CD8-positive, alpha-beta memory T cell (primary cell): ENCODE data around the gene CA6. TPM values are rescaled to one million over a fixed set of nuclear protein-coding genes. Genes with fewer than 3 reads are reported as not detected.
"Not testable (repeated sequence)": the region's sequence is repeated elsewhere in the genome, so short reads cannot be mapped to it uniquely, and the experiment has no call there.

Experiments used
- CTCF ChIA-PET: fragments of 350-600 bp; sonication (Branson Sonifier 250); formaldehyde crosslinking; loops from one replicate; lab custom pipeline; 2021; ENCODE audit warnings: antibody characterized with exemption; lab: Charles Lee
- POLR2A ChIA-PET: fragments of 350-600 bp; sonication (Branson Sonifier 250); formaldehyde crosslinking; loops from one replicate; lab custom pipeline; 2021; ENCODE audit warnings: antibody characterized with exemption; lab: Charles Lee
- DNase-seq, 5 donors: peaks; one replicate each; pipeline versions ENCODE4 v3.0.0 to v3.0.0-alpha.2; 2020 to 2022; ENCODE audit warnings: mixed read lengths in 1 of 5
- H3K27ac ChIP-seq: one replicate; pipeline ENCODE4 v1.7.0; 2013; ENCODE audit warnings: low read depth, mild to moderate bottlenecking, low read length, moderate library complexity
- H3K27me3 ChIP-seq: 2 replicates; pipeline ENCODE4 v1.7.0; 2013; ENCODE audit warnings: low read length, mild to moderate bottlenecking; ENCODE audit not compliant: insufficient read depth, poor library complexity, severe bottlenecking
- H3K36me3 ChIP-seq: 2 replicates; pipeline ENCODE4 v1.7.0; 2013; ENCODE audit warnings: mild to moderate bottlenecking, low read length, moderate library complexity; ENCODE audit not compliant: insufficient read depth
- H3K4me1 ChIP-seq: 2 replicates; pipeline ENCODE4 v1.7.0; 2013; ENCODE audit warnings: mild to moderate bottlenecking, low read length, moderate library complexity; ENCODE audit not compliant: insufficient read depth
- H3K4me3 ChIP-seq: 2 replicates; pipeline ENCODE4 v1.7.0; 2013; ENCODE audit warnings: mild to moderate bottlenecking, low read length
- H3K9me3 ChIP-seq: 2 replicates; pipeline ENCODE4 v1.7.0; 2013; ENCODE audit warnings: mild to moderate bottlenecking, low read length
- H3K27ac Mint-ChIP-seq, 8 donors: one replicate each; pipeline ENCODE4 v1.8.0; 2020 to 2021; ENCODE audit warnings: mixed read lengths in 8 of 8, mild to moderate bottlenecking in 6 of 8, inconsistent platforms in 3 of 8, moderate library complexity in 3 of 8
- H3K27me3 Mint-ChIP-seq, 2 donors: one replicate each; pipeline ENCODE4 v1.8.0; 2020 to 2021; ENCODE audit warnings: mixed read lengths in 2 of 2, mild to moderate bottlenecking in 1 of 2, moderate library complexity in 1 of 2
- H3K36me3 Mint-ChIP-seq, 3 donors: one replicate each; pipeline ENCODE4 v1.8.0; 2020 to 2021; ENCODE audit warnings: mixed read lengths in 3 of 3, inconsistent platforms in 1 of 3, mild to moderate bottlenecking in 1 of 3
- H3K4me1 Mint-ChIP-seq, 3 donors: one replicate each; pipeline ENCODE4 v1.8.0; 2020 to 2021; ENCODE audit warnings: mixed read lengths in 3 of 3, inconsistent platforms in 1 of 3, mild to moderate bottlenecking in 1 of 3
- H3K4me3 Mint-ChIP-seq, 7 donors: one replicate each; pipeline ENCODE4 v1.8.0; 2020 to 2021; ENCODE audit warnings: mixed read lengths in 7 of 7, mild to moderate bottlenecking in 6 of 7, moderate library complexity in 4 of 7, inconsistent platforms in 2 of 7
- H3K9me3 Mint-ChIP-seq, 5 donors: one replicate each; pipeline ENCODE4 v1.8.0; 2020 to 2022; ENCODE audit warnings: mixed read lengths in 5 of 5, mild to moderate bottlenecking in 3 of 5, moderate library complexity in 2 of 5, inconsistent platforms in 1 of 5
- polyA plus RNA-seq: library from polyadenylated mRNA; unstranded; fragments of 300-500 nt; fragmentation: Illumina TruSeq; gene quantifications from one replicate; pipeline ENCODE4 v1.2.3, GENCODE V29; 2021
- total RNA-seq, 2 experiments: library from RNA; stranded (reverse); gene quantifications; one replicate each; pipeline ENCODE4 v1.2.3, GENCODE V29; 2021

CA6 gene
- total and polyA plus RNA-seq, 3 experiments from 2014 or later = 1.2 to 3.7 (median 1.4) TPM

DNA sequence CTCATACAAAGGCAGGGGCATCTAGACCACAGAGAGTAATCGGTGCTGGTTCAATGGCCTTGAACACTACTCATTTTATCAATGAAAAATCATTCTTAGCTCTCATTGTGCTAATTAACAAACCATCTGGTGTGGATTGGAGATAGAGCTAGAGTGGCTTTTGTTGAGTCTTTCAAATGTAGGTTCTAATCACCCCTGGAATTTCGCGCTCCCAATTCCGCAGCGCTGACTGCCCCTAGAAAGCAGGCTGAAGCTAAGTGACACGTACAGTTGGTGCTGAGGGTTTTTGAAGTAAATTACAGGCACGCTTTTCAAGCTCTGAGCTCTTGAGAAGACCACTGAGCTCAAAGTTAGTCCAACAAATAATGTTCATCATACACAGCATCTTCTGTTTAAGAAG, 31.2 kb upstream of the CA6 start:
- Histone ChIP-seq H3K9me3 (no peaks in the 10 kb centered on the region), H3K27me3 (no peaks in the 10 kb centered on the region), H3K27ac (no peak overlapping the region), H3K4me1 (peaks cover 11% of the 10 kb centered on the region), H3K4me3 (no peak overlapping the region), H3K36me3 (no peaks in the 10 kb centered on the region)
- peaks cover 0 to 8% of the 10 kb centered on the region in 2 donors for H3K27me3 Mint-ChIP-seq
- ChIA-PET POLR2A (no interaction called here), CTCF (interaction anchor here (1.2 to 7.7 kb wide), 4 partner anchors 72 to 90 kb away, joined by 4 to 53 read pairs (median 4); no protein-coding TSS in a partner anchor)
- peak overlapping the region in 1 of 8 donors; percentile 68 for H3K27ac Mint-ChIP-seq
- no peaks in the 10 kb centered on the region for H3K9me3 Mint-ChIP-seq
- DNase-seq = no peak
- peaks cover 0 to 4% (median 2%) of the 10 kb centered on the region in 3 donors for H3K36me3 Mint-ChIP-seq
- H3K4me1 Mint-ChIP-seq = peaks cover 3 to 12% (median 7%) of the 10 kb centered on the region in 3 donors
- H3K4me3 Mint-ChIP-seq = no peak overlapping the region

DNA sequence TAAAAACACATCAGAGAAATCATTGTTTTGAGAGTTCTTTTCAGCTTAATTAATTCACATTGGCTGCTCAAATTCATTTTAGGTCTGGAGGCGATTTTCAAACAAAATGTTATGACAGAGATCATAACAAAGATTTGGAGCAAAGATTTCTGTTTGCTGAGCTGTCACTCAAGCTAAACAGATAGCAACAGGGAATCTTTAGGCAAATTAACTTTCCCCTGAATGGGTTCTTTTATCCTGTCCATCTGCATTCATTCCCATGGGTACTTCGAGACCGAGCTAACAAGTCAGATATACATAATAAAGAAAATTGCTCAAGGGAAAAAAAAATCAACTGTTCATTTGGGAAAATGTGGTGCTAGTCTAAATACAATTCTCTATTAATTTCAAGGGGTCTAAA, 30.2 kb upstream of the CA6 start:
- H3K9me3 Mint-ChIP-seq = no peaks in the 10 kb centered on the region
- no peak overlapping the region for H3K27ac ChIP-seq
- H3K4me3 Mint-ChIP-seq = no peak overlapping the region
- H3K4me1 ChIP-seq = peaks cover 16% of the 10 kb centered on the region
- H3K4me3 ChIP-seq = no peak overlapping the region
- no peaks in the 10 kb centered on the region for H3K27me3 ChIP-seq
- peaks cover 4 to 11% (median 10%) of the 10 kb centered on the region in 3 donors for H3K4me1 Mint-ChIP-seq
- H3K36me3 ChIP-seq = no peaks in the 10 kb centered on the region
- H3K27ac Mint-ChIP-seq = peak overlapping the region in 1 of 8 donors; percentile 17
- POLR2A ChIA-PET = no interaction called here
- DNase-seq = no peak
- H3K36me3 Mint-ChIP-seq = peaks cover 0 to 4% (median 2%) of the 10 kb centered on the region in 3 donors
- CTCF ChIA-PET = interaction anchor here (0.9 to 7.7 kb wide), 2 partner anchors 47 to 89 kb away, joined by 3 to 53 read pairs; no protein-coding TSS in a partner anchor
- no peaks in the 10 kb centered on the region for H3K9me3 ChIP-seq
- peaks cover 0 to 8% of the 10 kb centered on the region in 2 donors for H3K27me3 Mint-ChIP-seq

DNA sequence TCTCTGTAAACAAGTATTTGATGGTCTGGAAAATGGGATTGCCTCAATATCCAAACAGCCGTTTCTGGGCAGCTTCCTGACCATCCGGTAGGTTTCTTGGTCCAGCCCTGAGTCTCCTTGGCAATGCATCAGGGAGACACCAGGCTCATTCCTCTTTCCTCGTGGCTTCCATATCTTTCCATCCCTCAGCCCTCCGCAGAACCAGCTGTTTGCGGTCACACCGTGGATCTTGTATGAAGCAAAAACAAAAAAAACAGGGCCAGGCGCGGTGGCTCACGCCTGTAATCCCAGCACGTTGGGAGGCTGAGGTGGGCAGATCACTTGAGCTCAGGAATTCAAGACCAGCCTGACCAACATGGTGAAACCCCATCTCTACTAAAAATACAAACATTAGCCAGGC, 28.1 kb upstream of the CA6 start:
- not testable (repeated sequence) for H3K9me3 Mint-ChIP-seq, H3K4me3 ChIP-seq, H3K27me3 ChIP-seq, H3K36me3 ChIP-seq, H3K36me3 Mint-ChIP-seq, DNase-seq, H3K27me3 Mint-ChIP-seq, H3K27ac ChIP-seq, H3K4me3 Mint-ChIP-seq, H3K9me3 ChIP-seq
- peak overlapping the region in 1 of 8 donors; percentile 49 for H3K27ac Mint-ChIP-seq
- CTCF ChIA-PET = interaction anchor here (0.6 to 7.7 kb wide), 9 partner anchors 20 to 1515 kb away, joined by 3 to 53 read pairs (median 6); partner anchors contain the start of gene ENO1
- POLR2A ChIA-PET = interaction anchor here (0.5 to 1.9 kb wide), 3 partner anchors 48 to 87 kb away, joined by 4 to 5 read pairs (median 5); no protein-coding TSS in a partner anchor
- peaks cover 19 to 30% (median 29%) of the 10 kb centered on the region in 3 donors for H3K4me1 Mint-ChIP-seq
- peaks cover 34% of the 10 kb centered on the region for H3K4me1 ChIP-seq

DNA sequence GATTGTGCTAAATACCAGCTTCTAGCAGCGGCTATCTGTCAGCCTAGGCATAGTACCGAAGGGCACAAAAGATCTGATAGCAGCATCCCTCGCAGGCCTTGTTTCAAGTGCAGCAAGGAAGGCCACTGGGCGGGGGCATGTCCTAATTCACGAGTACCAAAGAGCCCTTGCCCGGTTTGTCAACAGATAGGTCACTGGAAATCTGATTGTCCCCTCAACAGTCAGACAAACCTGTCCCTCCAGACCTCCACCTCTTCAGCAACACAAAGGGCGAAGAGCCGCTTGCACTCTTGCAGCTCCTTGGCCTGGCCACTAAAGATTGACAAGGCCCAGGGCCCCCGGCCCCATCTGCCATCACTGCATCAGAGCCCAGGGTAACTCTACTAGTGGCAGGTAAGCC, 22.7 kb upstream of the CA6 start:
- Histone ChIP-seq H3K4me3 (no peak overlapping the region), H3K9me3 (no peaks in the 10 kb centered on the region), H3K36me3 (no peaks in the 10 kb centered on the region), H3K27ac (no peak overlapping the region), H3K27me3 (no peaks in the 10 kb centered on the region), H3K4me1 (peaks cover 63% of the 10 kb centered on the region)
- ChIA-PET CTCF (interaction anchor here (1.3 to 1.8 kb wide), 2 partner anchors 60 to 81 kb away, joined by 3 to 11 read pairs; no protein-coding TSS in a partner anchor), POLR2A (no interaction called here)
- H3K27me3 Mint-ChIP-seq = no peaks in the 10 kb centered on the region
- peak overlapping the region in 4 of 8 donors; percentile 24 to 95 (median 69) for H3K27ac Mint-ChIP-seq
- H3K36me3 Mint-ChIP-seq = peaks cover 0 to 4% (median 1%) of the 10 kb centered on the region in 3 donors
- peak overlapping the region in 3 of 7 donors; percentile 8 to 68 (median 16) for H3K4me3 Mint-ChIP-seq
- no peaks in the 10 kb centered on the region for H3K9me3 Mint-ChIP-seq
- DNase-seq = peak in 1 of 5 donors; percentile 38
- peaks cover 19 to 28% (median 28%) of the 10 kb centered on the region in 3 donors for H3K4me1 Mint-ChIP-seq

DNA sequence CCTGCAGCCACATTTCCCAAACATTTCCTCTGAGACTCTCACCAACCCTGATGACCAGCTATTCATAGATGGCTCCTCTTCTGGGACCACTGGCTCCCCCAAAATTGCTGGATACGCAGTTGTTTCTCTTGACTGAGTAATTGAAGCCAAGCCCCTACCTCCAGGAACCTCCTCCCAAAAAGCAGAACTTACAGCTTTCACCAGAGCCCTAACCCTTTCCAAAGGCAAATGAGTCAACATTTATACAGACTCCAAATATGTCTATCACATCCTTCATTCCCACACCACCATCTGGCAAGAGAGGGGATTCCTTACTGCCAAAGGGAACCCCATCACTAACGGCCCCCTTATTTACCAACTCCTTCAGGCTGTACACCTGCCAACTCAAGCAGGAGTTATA, 20.3 kb upstream of the CA6 start:
- no peaks in the 10 kb centered on the region for H3K9me3 ChIP-seq
- Mint-ChIP-seq H3K9me3 (no peaks in the 10 kb centered on the region), H3K27me3 (no peaks in the 10 kb centered on the region), H3K4me3 (no peak overlapping the region), H3K27ac (no peak overlapping the region), H3K4me1 (peaks cover 16 to 26% (median 21%) of the 10 kb centered on the region in 3 donors), H3K36me3 (peaks cover 0 to 1% (median 0%) of the 10 kb centered on the region in 3 donors)
- no peak for DNase-seq
- ChIA-PET CTCF (interaction anchor here (0.8 to 1.2 kb wide), 3 partner anchors 38 to 79 kb away, joined by 3 to 4 read pairs (median 3); no protein-coding TSS in a partner anchor), POLR2A (no interaction called here)
- peaks cover 60% of the 10 kb centered on the region for H3K4me1 ChIP-seq
- no peak overlapping the region for H3K27ac ChIP-seq
- no peaks in the 10 kb centered on the region for H3K27me3 ChIP-seq
- peak overlapping the region; percentile 46 for H3K4me3 ChIP-seq
- H3K36me3 ChIP-seq = no peaks in the 10 kb centered on the region

DNA sequence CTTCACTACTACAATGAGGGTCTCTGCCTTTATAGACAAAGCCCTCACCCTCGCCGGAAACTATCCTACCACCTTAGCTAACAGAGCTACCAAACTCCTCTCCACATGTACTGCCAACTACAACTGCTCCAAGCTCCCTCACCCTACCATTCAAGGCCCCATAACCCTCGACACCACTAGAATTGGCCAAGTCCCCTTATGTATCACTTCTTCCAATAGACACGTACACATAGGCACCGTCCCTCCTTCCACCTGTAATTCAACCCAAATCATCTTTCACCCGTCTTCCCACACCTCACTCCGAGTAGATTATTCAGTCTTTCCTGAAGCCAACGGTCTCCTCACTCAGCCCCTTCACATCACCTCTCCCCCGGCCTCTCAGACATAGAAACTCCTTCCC, 19.7 kb upstream of the CA6 start:
- DNase-seq = peak in 1 of 5 donors; percentile 41
- H3K27ac ChIP-seq = no peak overlapping the region
- ChIA-PET POLR2A (no interaction called here), CTCF (interaction anchor here (1.0 to 1.2 kb wide), 2 partner anchors 55 to 79 kb away, joined by 3 to 4 read pairs; no protein-coding TSS in a partner anchor)
- Mint-ChIP-seq H3K27ac (no peak overlapping the region), H3K36me3 (peaks cover 0 to 1% (median 0%) of the 10 kb centered on the region in 3 donors), H3K4me1 (peaks cover 12 to 21% (median 15%) of the 10 kb centered on the region in 3 donors), H3K27me3 (no peaks in the 10 kb centered on the region), H3K4me3 (no peak overlapping the region), H3K9me3 (no peaks in the 10 kb centered on the region)
- no peaks in the 10 kb centered on the region for H3K27me3 ChIP-seq
- H3K9me3 ChIP-seq = no peaks in the 10 kb centered on the region
- H3K36me3 ChIP-seq = no peaks in the 10 kb centered on the region
- peak overlapping the region; percentile 32 for H3K4me3 ChIP-seq
- peaks cover 55% of the 10 kb centered on the region for H3K4me1 ChIP-seq

DNA sequence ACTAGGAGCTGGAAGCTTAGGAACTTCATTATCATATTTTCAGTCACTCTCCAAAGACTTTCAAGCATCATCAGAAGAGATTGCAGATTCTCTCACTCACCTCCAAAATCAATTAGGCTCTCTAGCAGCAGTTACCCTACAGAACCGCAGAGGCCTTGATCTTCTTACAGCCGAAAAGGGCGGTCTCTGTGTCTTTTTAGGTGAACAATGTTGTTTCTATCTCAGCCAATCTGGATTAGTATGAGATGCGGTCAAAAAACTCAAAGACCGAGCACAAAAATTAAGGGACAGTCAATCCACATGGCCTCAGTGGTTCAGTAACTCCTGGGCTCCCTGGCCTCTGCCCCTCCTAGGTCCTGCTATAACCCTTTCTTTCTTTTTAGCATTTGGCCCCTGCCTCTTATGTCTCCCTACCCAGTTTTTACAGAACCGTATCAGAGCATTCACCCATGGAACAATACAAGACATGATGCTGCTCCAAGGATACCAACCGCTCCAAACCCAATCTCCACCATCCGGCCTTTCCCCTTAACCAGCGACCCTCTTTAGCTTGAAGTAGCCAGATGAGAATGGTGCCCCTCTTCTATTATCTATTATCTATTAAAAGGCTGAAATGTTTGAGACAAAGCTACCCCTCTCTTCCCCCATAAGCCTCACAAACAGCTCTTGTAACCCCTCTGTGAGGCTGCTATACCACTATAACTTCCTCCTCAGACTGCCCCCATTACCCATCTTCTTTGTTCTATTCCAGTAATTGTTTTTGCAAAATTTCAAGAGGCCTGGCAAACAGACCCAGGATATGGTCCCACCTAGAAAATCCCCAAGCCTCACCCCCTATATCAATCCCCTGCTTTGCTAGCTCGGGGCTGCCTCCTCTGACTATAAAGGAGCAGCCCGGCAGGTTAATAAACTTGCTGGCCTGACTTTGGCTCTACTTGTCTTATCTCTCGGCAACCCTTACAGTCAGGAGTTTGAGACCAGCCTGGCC, 18.7 kb upstream of the CA6 start:
- H3K27me3 ChIP-seq = no peaks in the 10 kb centered on the region
- H3K36me3 ChIP-seq = no peaks in the 10 kb centered on the region
- peak overlapping the region; percentile 32 for H3K4me3 ChIP-seq
- ChIA-PET POLR2A (no interaction called here), CTCF (interaction anchor here (0.9 to 1.3 kb wide), 2 partner anchors 14 to 62 kb away, joined by 3 to 4 read pairs; no protein-coding TSS in a partner anchor)
- Mint-ChIP-seq H3K36me3 (peaks cover 0 to 1% (median 0%) of the 10 kb centered on the region in 3 donors), H3K27me3 (no peaks in the 10 kb centered on the region), H3K9me3 (no peaks in the 10 kb centered on the region), H3K4me3 (no peak overlapping the region), H3K27ac (no peak overlapping the region), H3K4me1 (peaks cover 5 to 11% (median 5%) of the 10 kb centered on the region in 3 donors)
- H3K9me3 ChIP-seq = no peaks in the 10 kb centered on the region
- peak in 2 of 5 donors; percentile 21 to 84 for DNase-seq
- no peak overlapping the region for H3K27ac ChIP-seq
- H3K4me1 ChIP-seq = peaks cover 44% of the 10 kb centered on the region
